IMR-90 (cell line): ENCODE results near the gene KTN1. TPM values are rescaled to one million over a fixed set of nuclear protein-coding genes. Genes with fewer than 3 reads are reported as not detected.

Experiments used
- ATAC-seq: fragments of 200-7000 bp; cut with Tn5 transposase; 2 replicates; pipeline ENCODE4 v1.9.1; 2020; ENCODE audit warnings: low read depth, mild to moderate bottlenecking, moderate library complexity
- BruUV-seq: library from RNA; stranded (reverse); fragments of 400-500 nt; replicated peaks from 2 replicates; lab custom pipeline; 2021; lab: Mats Ljungman, UMichigan
- CTCF ChIA-PET: fragments of 300-600 bp; formaldehyde crosslinking; extraction: SDS; loops from one replicate; lab custom pipeline; 2021; ENCODE audit warnings: antibody characterized with exemption; lab: Yijun Ruan, JAX
- POLR2A ChIA-PET: fragments of 300-600 bp; sonication (Branson Sonifier 250); formaldehyde crosslinking; loops from one replicate; lab custom pipeline; 2022; ENCODE audit warnings: antibody characterized with exemption; ENCODE audit not compliant: unreplicated experiment; lab: Charles Lee
- DNase-seq: peaks from one replicate; pipeline ENCODE4 v3.0.0; 2013
- H2AFZ ChIP-seq: replicated peaks from 2 replicates; pipeline ENCODE3; 2013; ENCODE audit warnings: low read length, mild to moderate bottlenecking; ENCODE audit not compliant: poor library complexity
- H2AK5ac ChIP-seq: 2 replicates; pipeline ENCODE4 v1.6.1; 2013; ENCODE audit warnings: low read depth, low read length, inconsistent platforms
- H2AK9ac ChIP-seq: replicated peaks from 2 replicates; pipeline ENCODE3; 2013; ENCODE audit warnings: mild to moderate bottlenecking, low read depth, low read length, moderate library complexity; ENCODE audit not compliant: poor library complexity
- H2BK120ac ChIP-seq: 2 replicates; pipeline ENCODE4 v1.6.1; 2013; ENCODE audit warnings: low read depth, low read length, inconsistent platforms
- H2BK15ac ChIP-seq: 3 replicates; pipeline ENCODE4 v1.6.1; 2013; ENCODE audit warnings: low read depth, low read length, inconsistent platforms
- H2BK20ac ChIP-seq: 2 replicates; pipeline ENCODE4 v1.6.1; 2013; ENCODE audit warnings: low read depth, mild to moderate bottlenecking, inconsistent platforms, low read length, moderate library complexity
- H2BK5ac ChIP-seq: 2 replicates; pipeline ENCODE4 v1.6.1; 2013; ENCODE audit warnings: mild to moderate bottlenecking, low read depth, low read length, inconsistent platforms; ENCODE audit not compliant: poor library complexity, severe bottlenecking
- H3K14ac ChIP-seq: replicated peaks from 2 replicates; pipeline ENCODE4 v1.6.1; 2013; ENCODE audit warnings: low read depth, low read length, inconsistent platforms
- H3K18ac ChIP-seq: 2 replicates; pipeline ENCODE4 v1.6.1; 2013; ENCODE audit warnings: low read depth, low read length, control low read depth
- H3K23ac ChIP-seq: 2 replicates; pipeline ENCODE4 v1.6.1; 2013; ENCODE audit warnings: low read depth, low read length, inconsistent platforms
- H3K27ac ChIP-seq: 2 replicates; pipeline ENCODE4 v1.5.1; 2013; ENCODE audit warnings: mild to moderate bottlenecking, control low read depth, low read length; ENCODE audit not compliant: insufficient read depth
- H3K27me3 ChIP-seq: 2 replicates; pipeline ENCODE4 v1.6.1; 2013; ENCODE audit warnings: low read length; ENCODE audit not compliant: control insufficient read depth, insufficient read depth
- H3K36me3 ChIP-seq: 2 replicates; pipeline ENCODE4 v1.6.1; 2013; ENCODE audit warnings: low read length, mixed read lengths; ENCODE audit not compliant: control insufficient read depth, insufficient read depth
- H3K4ac ChIP-seq: 2 replicates; pipeline ENCODE4 v1.6.1; 2013; ENCODE audit warnings: low read depth, low read length, inconsistent platforms
- H3K4me1 ChIP-seq: 2 replicates; pipeline ENCODE4 v1.6.1; 2013; ENCODE audit warnings: low read length, mixed read lengths; ENCODE audit not compliant: control insufficient read depth, insufficient read depth
- H3K4me2 ChIP-seq: 2 replicates; pipeline ENCODE4 v1.6.1; 2013; ENCODE audit warnings: low read depth, mild to moderate bottlenecking, control low read depth, low read length, moderate library complexity
- H3K4me3 ChIP-seq: 2 replicates; pipeline ENCODE4 v1.5.1; 2013; ENCODE audit warnings: low read depth, mild to moderate bottlenecking, control low read depth, low read length, moderate library complexity; ENCODE audit not compliant: insufficient read depth
- H3K56ac ChIP-seq: 2 replicates; pipeline ENCODE4 v1.6.1; 2013; ENCODE audit warnings: low read length, inconsistent platforms; ENCODE audit not compliant: insufficient read depth; ENCODE audit errors: extremely low read depth
- H3K79me1 ChIP-seq, 2 experiments: 2 replicates each; pipeline ENCODE4 v1.6.1; 2013; ENCODE audit warnings: low read length in 2 of 2, inconsistent platforms in 1 of 2, low read depth in 1 of 2
- H3K9ac ChIP-seq: 2 replicates; pipeline ENCODE4 v1.6.1; 2013; ENCODE audit warnings: low read depth, low read length, control low read depth
- H3K9me1 ChIP-seq: 2 replicates; pipeline ENCODE4 v1.6.1; 2013; ENCODE audit warnings: low read length, inconsistent platforms; ENCODE audit not compliant: insufficient read depth
- H3K9me3 ChIP-seq: 2 replicates; pipeline ENCODE4 v1.6.1; 2013; ENCODE audit warnings: low read length; ENCODE audit not compliant: control insufficient read depth, insufficient read depth
- H4K20me1 ChIP-seq: 2 replicates; pipeline ENCODE4 v1.6.1; 2013; ENCODE audit warnings: low read length, inconsistent platforms; ENCODE audit not compliant: insufficient read depth
- H4K5ac ChIP-seq: 2 replicates; pipeline ENCODE4 v1.6.1; 2013; ENCODE audit warnings: mild to moderate bottlenecking, low read depth, low read length, control low read depth
- H4K8ac ChIP-seq, 2 experiments: 2 replicates each; pipeline ENCODE4 v1.6.1; 2013; ENCODE audit warnings: low read depth in 2 of 2, low read length in 2 of 2, control low read depth in 1 of 2, inconsistent platforms in 1 of 2
- H4K91ac ChIP-seq: 2 replicates; pipeline ENCODE4 v1.6.1; 2013; ENCODE audit warnings: low read depth, low read length, inconsistent platforms; ENCODE audit not compliant: insufficient read depth
- BHLHE40 ChIP-seq: fragments of 150-350 bp; IDR thresholded peaks from 2 replicates; pipeline ENCODE4 v1.6.1; 2016; ENCODE audit warnings: mild to moderate bottlenecking, low read depth, low read length
- CEBPB ChIP-seq: IDR thresholded peaks from 2 replicates; pipeline ENCODE4 v1.6.1; 2012; ENCODE audit warnings: low read depth, low read length, improper control_type of control experiment
- CHD1 ChIP-seq: IDR thresholded peaks from 2 replicates; pipeline ENCODE4 v1.6.1; 2012; ENCODE audit warnings: low read depth, low read length, improper control_type of control experiment
- ELK1 ChIP-seq: fragments of 150-350 bp; IDR thresholded peaks from 2 replicates; pipeline ENCODE4 v1.6.1; 2016; ENCODE audit warnings: low read depth, mild to moderate bottlenecking, low read length, moderate library complexity, borderline replicate concordance
- MAFK ChIP-seq: IDR thresholded peaks from 2 replicates; pipeline ENCODE4 v1.6.1; 2012; ENCODE audit warnings: low read depth, low read length, improper control_type of control experiment
- MAZ ChIP-seq: IDR thresholded peaks from 2 replicates; pipeline ENCODE4 v1.6.1; 2012; ENCODE audit warnings: low read depth, mild to moderate bottlenecking, low read length, improper control_type of control experiment, moderate library complexity, borderline replicate concordance
- MXI1 ChIP-seq: IDR thresholded peaks from 2 replicates; pipeline ENCODE4 v1.6.1; 2012; ENCODE audit warnings: low read depth, mild to moderate bottlenecking, low read length, moderate library complexity, borderline replicate concordance
- NFE2L2 ChIP-seq: fragments of 150-350 bp; IDR thresholded peaks from 2 replicates; pipeline ENCODE4 v1.6.1; 2016; ENCODE audit warnings: low read depth, mild to moderate bottlenecking, low read length
- POLR2A ChIP-seq: IDR thresholded peaks from 2 replicates; pipeline ENCODE4 v1.6.1; 2012; ENCODE audit warnings: mild to moderate bottlenecking, low read depth, low read length
- RAD21 ChIP-seq: IDR thresholded peaks from 2 replicates; pipeline ENCODE4 v1.6.1; 2012; ENCODE audit warnings: low read length, improper control_type of control experiment
- RCOR1 ChIP-seq: IDR thresholded peaks from 2 replicates; pipeline ENCODE4 v1.6.1; 2012; ENCODE audit warnings: mild to moderate bottlenecking, low read length, improper control_type of control experiment; ENCODE audit not compliant: insufficient replicate concordance
- RFX5 ChIP-seq: IDR thresholded peaks from 2 replicates; pipeline ENCODE4 v1.8.0; 2012; ENCODE audit warnings: low read depth, mild to moderate bottlenecking, low read length, moderate library complexity
- USF2 ChIP-seq: fragments of 150-350 bp; IDR thresholded peaks from 2 replicates; pipeline ENCODE4 v1.6.1; 2017; ENCODE audit warnings: mild to moderate bottlenecking, antibody characterized with exemption, low read length, low read depth
- WGBS, 2 experiments: methylation state at CpG; one replicate each; pipeline versions ENCODE4 v1.1.5 to v1.1.7; 2013; ENCODE audit warnings: missing lambda C conversion rate in 2 of 2; ENCODE audit not compliant: insufficient read length in 1 of 2; ENCODE audit errors: extremely low coverage in 2 of 2; 5-methylcytosine and 5-hydroxymethylcytosine counted together
- dilution Hi-C: fragments of 300-500 bp; cut with HindIII; formaldehyde crosslinking; loops from one replicate; pipeline ENCODE4 v1.14.3; 2018; ENCODE audit warnings: low sequenced_read_pairs; ENCODE audit not compliant: unreplicated experiment
- in situ Hi-C: fragments of 300-500 bp; cut with MboI; formaldehyde crosslinking; loops from 3 replicates; pipeline ENCODE4 v1.14.3; 2019; ENCODE audit warnings: low sequenced_read_pairs, inconsistent platforms, mixed read lengths
- intact Hi-C: fragments of 100-400 bp; cut with micrococcal nuclease; formaldehyde crosslinking; loops from 2 replicates; pipeline ENCODE4 v1.10.0; 2022
- polyA plus RNA-seq, 3 experiments: library from polyadenylated mRNA; depleted of rRNA; stranded (reverse); fragments of >200 nt; gene quantifications; 2 replicates each; pipeline ENCODE4 v1.2.3, GENCODE V29; 2012; ENCODE audit warnings: low replicate concordance in 1 of 3
- total RNA-seq: library from RNA; depleted of rRNA; stranded (reverse); fragments of >200 nt; gene quantifications from 2 replicates; pipeline ENCODE4 v1.2.3, GENCODE V29; 2012
- TF ChIP-seq, protein P1 (sequence below): conservative IDR thresholded peaks from 2 replicates; pipeline ENCODE4 v1.5.1; 2012; ENCODE audit warnings: mild to moderate bottlenecking, low read depth, low read length, improper control_type of control experiment

The KTN1 gene
- total and polyA plus RNA-seq, 2 of the 4 experiments (the other 2 are of a cell fraction) = 42.1 to 57.2 TPM

DNA sequence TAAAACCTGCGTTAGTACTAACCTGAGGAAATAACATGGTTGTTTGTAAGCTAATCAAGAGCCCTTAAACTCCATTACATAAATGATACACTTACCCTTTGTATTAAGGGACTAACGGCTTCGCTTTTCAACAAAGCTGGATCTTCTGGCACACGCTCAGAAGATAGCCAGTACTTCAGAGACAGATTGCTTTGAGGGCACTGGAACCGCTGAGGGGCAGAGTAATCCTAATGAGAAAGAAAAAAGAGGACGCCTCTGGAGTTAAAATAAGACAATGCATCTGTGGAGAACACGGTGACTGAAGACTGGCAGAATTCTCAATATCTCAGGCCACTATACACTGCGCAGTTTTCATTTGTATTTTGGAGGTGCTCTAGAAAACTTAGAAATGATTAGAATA lies 1.5 kb upstream of the KTN1 start:
- Histone ChIP-seq H4K91ac (no peak overlapping the region), H2BK20ac (no peak overlapping the region), H2AFZ (peak overlapping the region; percentile 64), H3K56ac (no peak overlapping the region), H3K4me2 (peak overlapping the region; percentile 98), H3K9me3 (no peaks in the 10 kb centered on the region), H3K4me3 (peak overlapping the region; percentile 98; the same call in 1 of the 2 replicates), H3K79me1 (peaks cover 5 to 28% of the 10 kb centered on the region in 2 experiments; a peak in 3 of 4 replicates), H2BK15ac (no peak overlapping the region), H3K4me1 (peaks cover 2% of the 10 kb centered on the region; the same call in 1 of the 2 replicates), H2BK120ac (no peak overlapping the region), H4K5ac (no peak overlapping the region), H2AK5ac (no peak overlapping the region), H3K23ac (peak overlapping the region; percentile 4; the same call in 1 of the 2 replicates), H2AK9ac (no peak overlapping the region), H3K9me1 (peaks cover 6% of the 10 kb centered on the region; the same call in 1 of the 2 replicates), H3K27ac (no peak overlapping the region), H3K9ac (peak overlapping the region; percentile 43), H3K18ac (no peak overlapping the region), H3K4ac (no peak overlapping the region), H4K8ac (peak overlapping the region in 1 of 2 experiments; percentile 77; a peak in 1 of 4 replicates), H2BK5ac (no peak overlapping the region), H4K20me1 (peaks cover 22% of the 10 kb centered on the region), H3K36me3 (no peaks in the 10 kb centered on the region), H3K27me3 (no peaks in the 10 kb centered on the region), H3K14ac (no peak overlapping the region)
- ATAC-seq (no peak), DNase-seq (no peak)
- dilution Hi-C loops (no loop called here), in situ Hi-C loops (no loop called here), intact Hi-C loops (loop anchor here (2.0 kb wide), 1 partner anchor 132 kb away; no protein-coding TSS in a partner anchor)
- BruUV-seq = no TSS peak
- WGBS, 2 experiments = no CpG with 5 or more reads among the region's 8 CpGs
- CTCF ChIA-PET = interaction anchor here (0.6 to 1.0 kb wide), 4 partner anchors 10 to 908 kb away, joined by 3 to 5 read pairs (median 4); no protein-coding TSS in a partner anchor
- TF ChIP-seq MAZ (no peak), CEBPB (no peak), BHLHE40 (no peak), NFE2L2 (no peak), RAD21 (no peak), MXI1 (no peak), CHD1 (no peak), ELK1 (no peak), RFX5 (no peak), USF2 (no peak), RCOR1 (no peak), MAFK (no peak), POLR2A (no peak)
- TF ChIP-seq, protein P1, sequence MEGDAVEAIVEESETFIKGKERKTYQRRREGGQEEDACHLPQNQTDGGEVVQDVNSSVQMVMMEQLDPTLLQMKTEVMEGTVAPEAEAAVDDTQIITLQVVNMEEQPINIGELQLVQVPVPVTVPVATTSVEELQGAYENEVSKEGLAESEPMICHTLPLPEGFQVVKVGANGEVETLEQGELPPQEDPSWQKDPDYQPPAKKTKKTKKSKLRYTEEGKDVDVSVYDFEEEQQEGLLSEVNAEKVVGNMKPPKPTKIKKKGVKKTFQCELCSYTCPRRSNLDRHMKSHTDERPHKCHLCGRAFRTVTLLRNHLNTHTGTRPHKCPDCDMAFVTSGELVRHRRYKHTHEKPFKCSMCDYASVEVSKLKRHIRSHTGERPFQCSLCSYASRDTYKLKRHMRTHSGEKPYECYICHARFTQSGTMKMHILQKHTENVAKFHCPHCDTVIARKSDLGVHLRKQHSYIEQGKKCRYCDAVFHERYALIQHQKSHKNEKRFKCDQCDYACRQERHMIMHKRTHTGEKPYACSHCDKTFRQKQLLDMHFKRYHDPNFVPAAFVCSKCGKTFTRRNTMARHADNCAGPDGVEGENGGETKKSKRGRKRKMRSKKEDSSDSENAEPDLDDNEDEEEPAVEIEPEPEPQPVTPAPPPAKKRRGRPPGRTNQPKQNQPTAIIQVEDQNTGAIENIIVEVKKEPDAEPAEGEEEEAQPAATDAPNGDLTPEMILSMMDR = no peak
- POLR2A ChIA-PET = no interaction called here
